ENCODE data around the gene CLTB.

The CLTB gene

DNA sequence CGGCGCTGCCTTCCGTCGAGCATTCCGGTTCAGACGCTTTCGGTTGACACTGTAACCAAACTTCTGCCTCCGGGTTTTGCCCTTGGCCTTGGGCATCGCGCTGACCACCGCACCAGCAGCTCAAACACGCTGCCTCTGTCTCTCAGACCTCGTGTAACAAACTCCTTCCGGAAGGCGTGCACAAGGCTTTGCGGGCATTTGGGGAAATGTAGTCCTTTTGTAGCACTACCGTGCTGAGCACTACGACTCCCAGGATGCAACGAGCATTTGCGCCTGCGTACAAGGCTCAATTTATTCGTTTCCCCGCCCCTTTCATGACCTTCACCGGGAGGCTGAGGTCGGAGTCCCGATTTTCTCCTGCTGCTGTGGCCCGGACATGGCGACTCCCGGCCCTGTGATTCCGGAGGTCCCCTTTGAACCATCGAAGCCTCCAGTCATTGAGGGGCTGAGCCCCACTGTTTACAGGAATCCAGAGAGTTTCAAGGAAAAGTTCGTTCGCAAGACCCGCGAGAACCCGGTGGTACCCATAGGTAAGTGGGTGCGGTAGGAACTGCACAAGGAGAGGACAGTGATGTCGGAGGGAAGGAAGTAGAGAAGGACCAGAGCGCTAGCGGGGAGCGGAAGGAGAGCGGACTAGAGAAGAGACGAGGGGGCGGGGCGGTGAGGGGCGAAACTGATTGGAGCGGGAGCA is 27.8 kb downstream of the CLTB start, which contains the start of the genes HIGD2A and NOP16:
TSS of gene HIGD2A (plus strand) at position 308 of the 691 bp plus-strand sequence. CDS start at position 377, 69 bp downstream.
TSS of gene NOP16 (minus strand) at position 155 of the 691 bp plus-strand sequence. CDS start at position 96, 59 bp downstream.
- H3K9me3 Mint-ChIP-seq: no peaks in the 10 kb centered on the region
- H3K27ac Mint-ChIP-seq: peak within 1 kb of the TSS; percentile 100
- H3K27me3 Mint-ChIP-seq (ENCODE audit: low read depth, poor library complexity): no peaks in the 10 kb centered on the region
- TF ChIP-seq, protein P1, sequence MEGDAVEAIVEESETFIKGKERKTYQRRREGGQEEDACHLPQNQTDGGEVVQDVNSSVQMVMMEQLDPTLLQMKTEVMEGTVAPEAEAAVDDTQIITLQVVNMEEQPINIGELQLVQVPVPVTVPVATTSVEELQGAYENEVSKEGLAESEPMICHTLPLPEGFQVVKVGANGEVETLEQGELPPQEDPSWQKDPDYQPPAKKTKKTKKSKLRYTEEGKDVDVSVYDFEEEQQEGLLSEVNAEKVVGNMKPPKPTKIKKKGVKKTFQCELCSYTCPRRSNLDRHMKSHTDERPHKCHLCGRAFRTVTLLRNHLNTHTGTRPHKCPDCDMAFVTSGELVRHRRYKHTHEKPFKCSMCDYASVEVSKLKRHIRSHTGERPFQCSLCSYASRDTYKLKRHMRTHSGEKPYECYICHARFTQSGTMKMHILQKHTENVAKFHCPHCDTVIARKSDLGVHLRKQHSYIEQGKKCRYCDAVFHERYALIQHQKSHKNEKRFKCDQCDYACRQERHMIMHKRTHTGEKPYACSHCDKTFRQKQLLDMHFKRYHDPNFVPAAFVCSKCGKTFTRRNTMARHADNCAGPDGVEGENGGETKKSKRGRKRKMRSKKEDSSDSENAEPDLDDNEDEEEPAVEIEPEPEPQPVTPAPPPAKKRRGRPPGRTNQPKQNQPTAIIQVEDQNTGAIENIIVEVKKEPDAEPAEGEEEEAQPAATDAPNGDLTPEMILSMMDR (IDR thresholded peaks at IDR 0.05): no peak
- peaks cover 31% of the 10 kb centered on the region for H3K36me3 Mint-ChIP-seq (ENCODE audit: low read depth)
- peaks cover 30% of the 10 kb centered on the region for H3K4me1 Mint-ChIP-seq
- DNase-seq: peak; percentile 99
- H3K4me3 Mint-ChIP-seq: peak within 1 kb of the TSS; percentile 100

- H3K4me1 Mint-ChIP-seq: peaks cover 27% of the 10 kb centered on the region
- H3K4me3 Mint-ChIP-seq: peak overlapping the region; percentile 100
- peaks cover 31% of the 10 kb centered on the region for H3K36me3 Mint-ChIP-seq (ENCODE audit: low read depth)
- peak; percentile 32 for DNase-seq
- TF ChIP-seq, protein P1 (IDR thresholded peaks at IDR 0.05): no peak
- peak overlapping the region; percentile 100 for H3K27ac Mint-ChIP-seq
- no peaks in the 10 kb centered on the region for H3K27me3 Mint-ChIP-seq (ENCODE audit: low read depth, poor library complexity)
- no peaks in the 10 kb centered on the region for H3K9me3 Mint-ChIP-seq
These were observed 28.3 kb downstream of the CLTB start for GRCh38 chr5:176388003-176388443.

DNA sequence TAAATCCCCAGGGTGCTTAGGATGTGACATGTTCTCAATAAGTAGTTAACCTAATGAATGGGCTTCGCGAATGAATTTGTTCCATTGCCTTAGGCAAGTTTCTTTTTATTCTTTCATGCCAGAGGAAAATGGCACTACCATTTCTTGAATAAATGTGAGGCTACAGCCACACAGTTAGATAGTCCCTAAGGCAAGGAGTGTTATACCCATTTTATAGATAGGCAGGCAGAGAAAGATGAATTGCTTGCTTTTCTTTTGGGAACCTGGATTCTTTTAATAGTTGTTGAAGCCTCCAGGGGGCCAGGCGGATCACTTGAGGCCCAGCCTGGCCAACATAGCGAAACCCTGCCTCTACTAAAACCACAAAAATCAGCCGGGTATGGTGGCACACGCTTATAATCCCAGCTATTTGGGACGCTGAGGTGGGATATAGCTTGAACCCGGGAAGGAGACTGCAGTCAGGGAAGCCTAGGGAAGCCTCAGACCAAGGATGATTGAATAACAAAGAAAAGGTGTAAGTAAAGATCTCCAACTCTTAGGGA is 28.9 kb downstream of the CLTB start:
- TF ChIP-seq, protein P1 (IDR thresholded peaks at IDR 0.05): no peak
- DNase-seq: no peak
- Mint-ChIP-seq H3K4me3 (peak overlapping the region; percentile 100), H3K4me1 (peaks cover 27% of the 10 kb centered on the region), H3K27me3 (ENCODE audit: low read depth, poor library complexity) (no peaks in the 10 kb centered on the region), H3K36me3 (ENCODE audit: low read depth) (peaks cover 33% of the 10 kb centered on the region), H3K9me3 (no peaks in the 10 kb centered on the region), H3K27ac (peak overlapping the region; percentile 93)

DNA sequence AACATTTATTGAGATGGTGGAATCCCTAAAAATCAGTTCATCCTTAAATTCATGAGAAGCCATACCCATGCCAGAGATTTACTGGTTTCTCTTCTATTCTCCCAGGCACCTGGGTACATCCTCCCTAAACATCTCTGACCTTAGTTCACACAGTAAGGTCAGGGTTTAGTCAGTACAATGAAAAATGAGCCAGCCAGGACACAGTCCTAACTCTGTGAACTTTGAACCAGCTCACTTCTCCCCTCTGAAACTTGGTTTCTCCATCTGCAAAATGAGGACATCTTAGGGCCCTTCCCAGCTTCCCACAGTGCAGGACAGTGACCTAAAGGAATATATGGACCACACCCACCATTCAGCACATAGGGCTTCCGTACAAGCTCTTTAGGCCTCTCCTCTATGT is 29.8 kb downstream of the CLTB start:
- H3K27me3 Mint-ChIP-seq (ENCODE audit: low read depth, poor library complexity): no peaks in the 10 kb centered on the region
- TF ChIP-seq, protein P1 (IDR thresholded peaks at IDR 0.05): no peak
- no peak for DNase-seq
- H3K36me3 Mint-ChIP-seq (ENCODE audit: low read depth): peaks cover 34% of the 10 kb centered on the region
- H3K4me1 Mint-ChIP-seq: peaks cover 27% of the 10 kb centered on the region
- no peaks in the 10 kb centered on the region for H3K9me3 Mint-ChIP-seq
- H3K4me3 Mint-ChIP-seq: peak overlapping the region; percentile 100
- no peak overlapping the region for H3K27ac Mint-ChIP-seq

DNA sequence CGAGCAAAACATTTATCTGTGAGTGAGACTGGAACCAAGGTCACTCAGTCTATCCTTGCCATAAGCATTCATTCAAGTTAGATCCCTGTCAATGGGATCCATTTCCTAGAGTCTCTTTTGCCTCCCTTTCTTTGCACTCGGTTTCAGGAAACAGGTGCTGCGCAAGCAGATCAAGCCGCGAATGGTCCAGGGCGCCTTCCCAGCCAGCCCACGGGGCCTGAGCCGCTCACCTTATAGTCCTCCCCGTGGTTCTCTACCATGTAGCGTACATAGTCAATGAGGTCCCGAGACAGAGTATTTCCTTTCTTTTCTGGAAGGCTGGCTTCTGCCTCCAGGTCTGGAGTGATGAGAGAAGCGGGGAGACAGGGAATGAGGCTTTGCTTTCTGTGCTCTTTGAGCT is 31.3 kb downstream of the CLTB start:
- Mint-ChIP-seq H3K4me3 (no peak overlapping the region), H3K36me3 (ENCODE audit: low read depth) (peaks cover 40% of the 10 kb centered on the region), H3K27me3 (ENCODE audit: low read depth, poor library complexity) (no peaks in the 10 kb centered on the region), H3K9me3 (no peaks in the 10 kb centered on the region), H3K27ac (peak overlapping the region; percentile 14), H3K4me1 (peaks cover 27% of the 10 kb centered on the region)
- TF ChIP-seq, protein P1 (IDR thresholded peaks at IDR 0.05): no peak
- no peak for DNase-seq

All from nephron progenitor cell (in vitro differentiated cells).